GM21423 (cell line): ENCODE data around the gene ATP8A1.

Experiments
- ATAC-seq: cut with Tn5 transposase; IDR thresholded peaks from one replicate; pipeline ENCODE4 v1.9.1; 2021; ENCODE audit warnings: mild to moderate bottlenecking, moderate library complexity; ENCODE audit not compliant: unreplicated experiment

ATP8A1 gene

DNA sequence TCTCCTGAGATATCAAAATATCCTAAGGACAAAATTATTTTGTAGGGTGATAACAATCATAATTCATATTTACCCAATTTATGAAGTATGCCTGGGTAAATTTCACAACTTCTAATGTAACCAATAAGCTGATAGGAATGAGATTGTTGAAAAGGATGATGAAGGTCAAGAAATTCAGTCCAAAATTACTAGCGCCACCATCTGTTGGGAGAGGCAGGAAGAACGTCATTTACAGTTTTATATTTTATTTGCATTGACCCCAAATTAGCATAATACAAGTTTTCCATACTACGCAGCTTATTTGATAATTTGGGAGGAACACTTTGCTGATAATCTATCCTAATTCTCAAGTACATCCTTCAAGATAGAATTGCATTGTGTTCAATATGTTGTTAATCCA is 78.7 kb downstream of the ATP8A1 start:
- ATAC-seq: no peak

DNA sequence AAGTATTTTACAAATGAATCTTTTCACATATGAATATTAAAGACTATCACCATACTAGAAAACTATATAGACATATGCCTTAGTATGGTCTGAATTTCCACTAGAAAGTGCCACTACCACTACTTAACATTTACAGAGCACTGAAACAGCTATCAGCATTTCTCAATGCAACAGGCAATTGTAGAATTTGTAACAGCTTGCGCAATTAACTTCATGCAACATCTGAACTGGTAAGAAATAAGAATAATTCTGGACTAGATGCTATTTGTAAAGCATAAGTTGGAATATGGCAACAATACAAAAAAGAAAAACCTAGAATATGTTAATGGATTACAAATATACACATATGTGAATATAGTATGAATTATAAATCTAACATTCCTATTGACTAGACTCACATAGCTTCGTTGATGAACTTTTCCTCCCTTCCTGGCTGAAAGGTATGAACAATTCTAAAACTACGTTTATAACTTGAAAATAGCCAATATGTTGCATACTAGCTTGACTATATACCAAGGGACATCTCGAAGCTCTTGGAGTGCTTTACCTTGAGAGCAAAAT is 82.0 kb downstream of the ATP8A1 start:
- no peak for ATAC-seq

DNA sequence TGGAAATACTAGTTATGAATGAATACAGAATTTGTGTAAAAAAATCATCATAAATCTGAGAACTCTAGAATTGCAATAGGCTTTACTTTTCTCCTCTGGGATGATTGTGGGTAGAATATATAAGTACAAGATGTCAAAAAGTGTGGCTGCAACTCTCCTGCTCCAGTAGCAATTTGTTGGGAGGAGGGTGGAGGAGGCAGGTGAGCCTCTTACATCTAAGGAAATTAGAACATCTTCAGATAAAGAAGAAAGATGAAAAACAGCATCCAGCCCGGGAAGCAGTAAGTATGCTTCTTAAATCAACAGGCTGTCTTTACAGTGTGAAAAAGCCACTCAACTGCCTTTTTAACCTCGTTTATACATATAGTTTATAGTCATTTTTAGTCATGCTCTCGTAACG is 83.7 kb downstream of the ATP8A1 start:
- ATAC-seq: no peak

DNA sequence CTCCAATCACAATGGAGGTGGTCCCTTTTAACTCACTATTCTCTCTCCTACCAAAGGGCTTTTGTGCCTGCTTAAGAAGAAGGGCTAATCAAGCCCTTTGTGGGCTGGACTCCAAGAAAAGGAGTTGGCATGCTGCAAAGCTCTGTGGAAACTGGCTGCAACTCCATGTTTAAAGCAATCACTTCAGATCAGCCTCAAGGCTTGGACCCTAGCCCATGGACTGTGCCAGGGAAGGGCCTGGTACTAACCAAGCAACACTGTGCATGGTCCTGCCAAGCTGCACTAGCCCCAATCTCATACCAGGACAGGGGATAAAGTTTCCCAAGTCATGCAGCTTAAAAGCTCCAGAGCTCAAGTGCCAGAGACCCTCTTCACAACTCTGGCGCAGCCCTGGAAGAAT is 86.7 kb downstream of the ATP8A1 start:
- ATAC-seq: no peak

DNA sequence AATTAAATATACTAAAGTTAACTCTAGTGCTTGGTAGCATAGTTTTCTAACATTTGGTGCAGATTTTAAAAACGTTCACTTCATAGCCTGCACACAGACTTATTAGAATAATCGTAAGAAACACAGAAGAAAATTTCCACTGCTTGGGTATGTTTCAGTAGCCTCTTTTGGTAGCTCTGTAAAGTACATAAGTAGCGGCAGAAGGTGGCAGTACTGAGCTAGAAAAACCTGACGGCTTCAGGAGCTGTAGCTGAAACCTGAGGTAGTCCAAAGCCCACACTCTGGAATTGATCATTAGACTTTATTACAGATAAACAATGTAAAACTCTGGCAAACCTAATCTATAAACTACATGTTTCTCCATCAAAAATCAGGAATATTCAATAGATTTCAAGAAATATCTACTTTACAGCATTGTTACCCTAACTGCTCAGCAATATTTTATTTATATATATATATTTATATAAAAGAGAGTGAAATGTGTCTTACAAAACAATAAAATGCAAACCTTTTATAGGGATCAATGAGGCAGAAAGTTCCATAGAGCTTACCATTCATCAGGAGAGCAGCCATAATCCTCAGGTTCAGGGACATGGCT is 88.2 kb downstream of the ATP8A1 start:
- peak; percentile 94 for ATAC-seq

DNA sequence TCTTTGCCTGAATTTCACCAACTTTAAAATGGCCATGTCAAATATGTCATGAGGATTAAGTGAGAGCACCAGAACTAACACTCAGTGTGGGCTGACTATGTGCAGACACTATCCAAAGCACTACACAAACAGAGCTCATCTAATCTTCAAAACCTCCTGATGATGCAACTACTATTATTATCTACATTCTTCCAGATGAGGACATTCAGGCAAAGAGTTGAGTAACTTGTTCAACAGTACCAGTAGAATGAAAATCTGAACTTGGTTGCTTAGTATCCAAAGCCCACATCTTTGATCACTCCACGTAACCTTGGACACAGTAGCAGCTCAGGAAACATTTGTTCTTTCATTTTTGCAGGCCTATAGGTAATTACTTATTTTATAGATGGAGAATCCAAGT is 90.1 kb downstream of the ATP8A1 start:
- no peak for ATAC-seq

DNA sequence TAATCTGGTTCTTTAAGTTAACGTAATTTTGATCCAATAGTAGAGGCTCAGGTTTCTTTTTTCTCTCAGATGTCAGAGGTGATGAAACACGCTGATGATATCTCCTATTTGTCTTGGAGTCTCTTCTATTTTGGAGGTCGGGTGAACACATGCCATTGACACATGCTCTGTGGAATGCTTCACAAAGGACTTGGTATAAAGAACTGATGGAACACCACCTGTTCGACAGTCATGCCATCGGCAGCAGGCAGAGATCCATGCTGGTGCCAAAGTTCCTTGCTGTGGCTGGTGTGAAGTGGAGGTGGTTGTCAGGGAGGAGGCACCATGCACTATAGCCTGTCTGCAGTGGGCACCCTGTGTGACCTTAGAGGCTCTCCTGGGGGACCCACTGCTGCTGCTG is 94.9 kb downstream of the ATP8A1 start:
- ATAC-seq: no peak

DNA sequence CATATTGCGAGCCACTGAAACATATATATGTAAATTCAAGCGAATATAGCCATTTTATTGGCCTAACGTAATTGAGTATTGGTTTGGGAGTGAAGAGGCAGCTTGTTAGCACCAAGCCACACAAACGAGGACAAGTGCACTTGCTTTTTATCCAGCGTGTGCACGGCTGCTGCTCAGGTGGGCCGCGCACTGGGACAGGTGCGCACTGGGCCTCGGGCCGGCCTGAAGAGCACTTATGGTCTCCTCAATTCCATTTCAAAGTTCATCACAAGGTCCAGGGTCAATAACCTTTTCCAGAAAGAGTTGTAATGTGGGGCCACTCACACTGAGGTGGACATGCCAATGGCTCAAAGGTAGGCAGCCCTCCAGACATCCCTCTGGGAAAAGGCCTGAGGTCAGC is 95.9 kb downstream of the ATP8A1 start:
- no peak for ATAC-seq

DNA sequence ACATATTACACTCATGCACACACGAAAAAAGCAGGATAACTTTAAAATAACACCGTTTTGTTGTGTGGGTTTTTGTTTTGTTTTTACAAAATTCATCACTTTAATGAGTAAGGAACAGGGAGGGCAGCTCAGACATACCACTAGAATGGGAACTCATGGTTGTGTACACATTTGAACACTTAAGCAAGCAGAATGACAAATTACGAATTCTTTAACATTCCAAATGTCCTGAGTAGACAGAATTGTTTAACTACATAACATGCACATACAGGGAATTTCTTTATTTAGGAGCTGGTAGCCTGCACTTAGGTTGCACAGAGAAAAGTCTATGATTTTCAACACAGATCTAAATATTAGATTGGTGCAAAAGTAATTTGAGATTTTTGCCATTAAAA is 96.4 kb downstream of the ATP8A1 start:
- no peak for ATAC-seq

DNA sequence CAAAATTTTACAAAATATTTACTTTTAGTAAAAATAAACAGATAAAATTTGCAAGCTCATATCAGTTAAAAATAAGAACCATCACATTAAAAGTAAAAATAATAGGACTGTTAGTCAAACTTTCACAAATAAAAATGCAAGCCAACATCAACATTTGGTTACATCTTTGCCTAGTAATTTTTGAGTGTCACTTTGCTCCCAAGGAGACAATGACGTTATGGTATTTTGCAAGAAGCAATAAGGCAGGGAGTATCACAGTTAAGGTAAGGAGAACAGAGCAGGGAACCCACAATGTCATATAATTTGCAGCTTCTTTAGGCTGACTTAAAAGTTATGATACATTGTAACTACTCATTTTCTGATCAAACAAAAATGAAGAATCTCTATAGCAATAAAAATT is 98.7 kb downstream of the ATP8A1 start:
- no peak for ATAC-seq

DNA sequence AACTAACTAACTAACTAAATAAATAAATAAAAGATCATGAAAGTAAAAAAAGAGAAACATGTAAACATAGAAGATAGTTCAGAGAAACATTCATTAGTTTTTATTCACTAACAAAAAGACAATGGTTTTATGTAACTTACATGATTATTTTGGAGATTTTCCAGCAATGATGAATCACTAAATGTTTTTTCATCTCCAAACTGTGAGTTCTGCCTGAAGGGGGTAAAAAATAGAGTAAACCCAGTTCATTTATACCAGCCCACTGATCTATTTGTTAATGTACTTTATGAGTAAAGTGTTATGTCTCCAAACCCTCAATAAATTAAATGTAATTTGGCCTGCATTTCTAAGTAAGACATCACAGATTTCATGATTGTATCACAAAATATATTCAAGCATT is 101.1 kb downstream of the ATP8A1 start:
- ATAC-seq: no peak

DNA sequence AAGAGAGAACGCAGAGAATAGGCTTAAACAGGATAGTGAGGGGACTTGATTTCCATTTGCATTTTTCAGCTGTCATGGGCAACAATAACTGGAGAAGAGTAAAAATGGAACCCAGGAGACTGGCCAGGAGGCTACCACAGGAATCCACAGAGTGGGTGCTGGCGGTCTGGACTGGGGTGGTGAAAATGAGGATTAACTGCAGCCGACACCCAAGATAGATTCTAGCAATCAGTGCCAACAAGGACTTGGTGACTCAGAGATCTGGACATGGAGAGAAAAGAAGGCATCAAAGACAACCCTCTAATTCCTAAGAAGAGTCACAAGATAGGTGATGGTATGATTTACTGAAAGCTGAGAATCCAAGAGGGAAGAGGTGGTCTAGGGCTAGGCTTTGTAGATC is 102.8 kb downstream of the ATP8A1 start:
- ATAC-seq: no peak

DNA sequence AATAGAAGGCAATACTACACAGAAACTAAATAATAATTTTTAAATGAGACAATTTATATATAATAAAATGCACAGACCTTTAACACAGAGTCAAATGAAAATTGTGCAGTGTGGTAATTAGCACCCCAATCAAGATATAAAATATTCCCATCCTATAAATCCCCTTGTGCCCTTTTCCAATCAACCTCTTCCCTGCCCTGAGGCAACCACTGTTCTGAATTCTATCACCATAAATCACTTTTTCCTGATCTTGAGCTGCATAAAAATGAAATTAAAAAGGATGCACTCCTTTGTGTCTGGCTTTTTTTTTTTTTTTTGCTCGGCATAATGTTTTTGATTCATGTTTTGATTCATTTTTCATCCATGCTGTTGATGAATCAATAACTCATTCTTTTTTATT is 107.0 kb downstream of the ATP8A1 start:
- no peak for ATAC-seq

DNA sequence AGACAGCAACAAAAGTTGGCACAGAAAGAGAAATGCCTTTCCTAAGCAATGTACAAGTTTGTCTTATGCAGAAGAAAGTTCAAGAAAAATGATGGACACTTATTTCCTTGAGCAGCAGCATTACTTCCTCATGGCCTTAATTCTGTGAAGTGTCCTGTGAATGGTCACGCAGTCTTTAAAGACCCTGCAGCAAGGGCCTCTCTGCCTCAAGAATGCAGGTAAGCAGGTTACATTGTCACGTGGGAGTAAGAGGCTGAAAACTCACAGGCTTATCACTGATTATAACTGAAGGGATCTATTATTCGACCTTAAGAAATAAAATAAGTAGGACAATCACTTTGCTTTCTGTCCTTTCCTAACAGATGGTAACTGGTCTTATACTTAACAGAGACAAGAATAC is 109.1 kb downstream of the ATP8A1 start:
- ATAC-seq: no peak

DNA sequence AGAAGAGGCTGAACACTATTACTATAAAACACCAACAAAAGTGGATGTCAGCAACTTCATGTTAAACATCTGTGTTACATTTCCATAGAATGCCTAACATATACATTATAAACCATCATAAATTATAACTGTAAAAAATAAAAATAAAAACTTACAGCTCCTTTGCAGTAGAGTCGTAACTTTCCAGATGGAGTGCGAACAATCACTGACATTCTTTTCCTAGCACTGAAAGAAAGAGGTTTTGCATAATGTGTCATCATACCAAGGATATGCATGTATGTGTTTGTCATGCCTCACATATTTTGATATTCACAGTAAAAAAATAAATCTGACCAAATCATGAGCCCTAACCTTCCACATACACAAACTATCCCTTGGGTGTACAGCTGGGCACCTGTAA is 113.1 kb downstream of the ATP8A1 start:
- no peak for ATAC-seq

DNA sequence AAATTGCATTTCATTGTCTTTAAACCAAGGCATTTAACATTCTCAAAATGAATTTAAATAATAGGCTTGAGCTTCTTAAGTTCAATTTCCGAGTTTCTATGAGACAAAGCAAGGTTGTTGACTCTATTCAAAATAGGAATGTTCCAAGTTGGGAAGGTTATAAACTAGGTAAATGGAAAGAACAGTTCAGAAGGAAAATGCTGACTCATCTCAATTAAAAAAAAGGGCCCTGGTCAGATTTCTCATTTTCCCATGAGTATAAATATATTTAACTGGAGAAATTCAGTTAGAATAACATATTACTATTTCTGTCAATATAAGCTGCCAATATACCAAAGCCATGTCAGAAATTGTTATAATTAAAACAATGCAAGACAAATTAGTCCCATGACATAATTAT is 113.8 kb downstream of the ATP8A1 start:
- ATAC-seq: no peak

DNA sequence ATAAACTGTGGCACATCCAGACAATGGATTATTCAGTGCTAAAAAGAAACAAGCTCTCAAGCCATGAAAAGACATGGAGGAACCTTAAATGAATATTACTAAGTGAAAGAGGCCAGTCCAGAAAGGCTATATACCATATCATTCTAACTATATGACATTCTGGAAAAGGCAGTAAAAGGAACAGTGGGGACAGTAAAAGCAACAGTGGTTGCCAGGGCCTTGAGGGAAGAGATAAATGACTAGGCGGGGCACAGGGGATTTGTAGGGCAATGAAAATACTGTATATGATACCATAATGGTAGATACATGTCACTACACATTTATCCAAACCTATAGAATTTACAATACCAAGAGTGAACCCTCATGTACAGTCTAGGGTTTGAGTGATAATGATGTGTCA is 115.3 kb downstream of the ATP8A1 start:
- ATAC-seq: no peak

DNA sequence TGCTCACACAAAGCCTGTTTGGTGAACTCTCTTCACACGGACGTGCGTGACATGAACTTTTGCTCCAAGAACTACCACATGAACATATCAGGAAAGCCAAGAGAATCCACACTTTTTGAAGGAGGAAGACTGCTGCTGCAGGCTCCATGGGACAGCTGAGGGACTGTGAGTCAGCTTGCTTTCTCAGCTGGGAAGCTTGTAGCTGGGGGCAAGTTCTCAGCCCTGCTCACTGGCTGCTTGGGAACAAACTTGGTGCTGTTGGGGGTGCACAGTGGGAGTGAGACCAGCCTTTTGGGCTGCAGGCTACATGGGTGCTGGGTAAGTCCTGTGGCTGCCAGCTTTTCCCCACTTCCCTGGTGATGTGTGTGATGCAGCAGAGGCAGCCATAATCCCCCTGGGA is 123.9 kb downstream of the ATP8A1 start:
- no peak for ATAC-seq

DNA sequence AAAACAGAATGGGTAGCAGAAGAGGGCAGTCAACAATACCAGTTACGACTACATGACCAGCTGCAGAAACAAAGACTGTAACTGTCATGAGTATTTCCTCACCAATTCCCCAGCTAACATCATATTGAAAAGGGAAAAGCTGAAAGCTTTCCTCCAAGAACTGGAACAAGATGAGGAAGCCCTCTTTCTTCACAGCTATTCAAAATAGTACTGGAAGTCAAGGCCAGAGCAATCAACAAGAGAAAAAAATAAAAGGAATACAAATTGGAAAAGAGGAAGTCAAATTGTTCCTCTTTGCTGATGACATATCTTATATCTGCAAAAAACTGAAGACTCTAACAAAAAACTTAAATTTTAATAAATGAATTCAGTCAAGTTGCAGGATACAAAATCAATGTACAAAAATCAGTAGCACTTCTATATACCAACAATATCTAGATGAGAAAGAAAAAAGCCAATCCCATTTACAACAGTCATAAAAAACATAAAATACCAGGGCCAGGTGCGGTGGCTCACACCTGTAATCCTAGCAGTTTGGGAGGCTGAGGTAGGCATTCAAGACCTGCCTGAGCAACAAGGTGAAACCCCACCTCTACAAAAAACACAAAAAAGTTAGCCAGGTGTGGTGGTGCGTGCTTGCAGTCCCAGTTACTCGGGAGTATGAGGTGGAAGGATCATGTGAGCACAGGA is 125.4 kb downstream of the ATP8A1 start:
- no peak for ATAC-seq

DNA sequence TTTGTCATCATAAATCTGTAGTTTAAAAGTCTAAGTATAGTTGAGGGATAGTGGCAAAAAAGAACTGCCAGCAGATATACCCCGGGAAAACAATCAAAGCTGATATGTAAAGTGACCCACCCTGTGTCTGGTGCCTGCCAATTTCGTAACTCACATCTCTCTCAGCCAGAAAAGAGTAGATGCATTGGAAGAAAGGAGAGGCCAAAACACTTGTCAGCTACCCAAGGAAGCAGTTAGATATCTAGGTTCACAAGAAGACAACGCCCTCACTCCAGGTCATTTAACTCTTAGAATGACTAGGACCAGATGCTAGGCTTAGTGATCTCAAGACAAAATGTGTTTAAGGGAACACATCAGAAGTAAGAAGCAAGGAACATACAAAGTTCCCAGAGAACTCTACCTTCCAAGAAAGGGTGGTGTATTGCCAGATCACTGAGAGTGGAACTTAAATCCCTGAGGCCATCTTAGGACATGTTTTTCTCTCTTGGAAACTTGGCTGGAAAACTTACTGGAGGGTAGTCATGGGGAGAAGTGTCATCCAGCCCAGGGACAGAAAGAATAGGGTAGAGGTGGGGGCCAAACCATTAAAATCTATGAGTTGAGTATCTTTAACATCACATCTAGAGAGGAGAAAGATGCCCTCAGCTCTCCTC is 133.7 kb downstream of the ATP8A1 start:
- ATAC-seq: no peak

DNA sequence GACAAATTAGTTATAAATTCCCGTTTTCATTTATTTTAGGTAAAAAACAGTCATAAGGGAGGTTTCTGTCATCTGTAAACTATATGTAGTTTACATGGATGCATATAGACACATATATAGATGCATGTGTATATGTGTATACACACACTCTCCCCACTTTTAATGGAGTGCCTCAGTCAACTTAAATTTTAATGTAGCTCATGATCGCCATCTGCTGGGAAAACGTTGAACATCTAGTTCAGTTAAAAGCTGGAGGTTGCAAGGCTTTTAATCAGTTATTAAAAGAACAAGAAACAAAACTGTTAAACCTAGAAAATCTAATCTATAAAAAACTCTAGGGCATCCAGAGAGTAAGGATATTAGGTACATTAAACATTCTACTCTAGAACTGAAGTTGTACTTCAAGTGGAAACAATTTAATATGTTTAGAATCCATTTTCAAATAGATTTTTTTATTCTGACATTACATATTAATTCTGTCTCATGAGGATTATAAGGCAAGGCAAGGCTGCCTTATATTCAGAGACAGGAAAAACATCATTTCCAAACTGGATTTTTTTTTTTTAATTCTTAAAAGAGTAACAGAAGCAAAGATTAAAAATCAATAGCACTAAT is 137.0 kb downstream of the ATP8A1 start:
- no peak for ATAC-seq
